Measurements from ENCODE around the gene KCND3.

Gene KCND3

DNA sequence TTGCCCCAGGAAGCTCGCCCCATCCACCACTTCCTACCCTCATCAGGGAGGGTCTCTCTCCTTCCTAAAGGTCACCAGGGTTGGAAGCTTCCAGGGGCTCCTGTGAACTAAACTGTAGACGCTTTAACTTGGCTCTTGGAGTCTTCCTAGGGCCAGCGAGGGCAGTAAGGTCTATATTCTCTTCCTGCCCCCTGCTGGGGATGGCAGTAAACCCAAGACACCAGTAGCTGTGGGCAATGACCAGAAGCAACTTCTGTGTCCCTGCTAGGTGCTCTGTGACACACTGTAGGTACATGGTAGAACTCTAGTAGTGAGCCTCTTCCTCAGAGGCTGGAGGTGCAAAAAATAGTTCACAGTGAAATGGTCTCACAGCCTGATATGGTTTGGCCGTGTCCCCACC, 30.0 kb downstream of the KCND3 start:
- ATAC-seq, result no peak

DNA sequence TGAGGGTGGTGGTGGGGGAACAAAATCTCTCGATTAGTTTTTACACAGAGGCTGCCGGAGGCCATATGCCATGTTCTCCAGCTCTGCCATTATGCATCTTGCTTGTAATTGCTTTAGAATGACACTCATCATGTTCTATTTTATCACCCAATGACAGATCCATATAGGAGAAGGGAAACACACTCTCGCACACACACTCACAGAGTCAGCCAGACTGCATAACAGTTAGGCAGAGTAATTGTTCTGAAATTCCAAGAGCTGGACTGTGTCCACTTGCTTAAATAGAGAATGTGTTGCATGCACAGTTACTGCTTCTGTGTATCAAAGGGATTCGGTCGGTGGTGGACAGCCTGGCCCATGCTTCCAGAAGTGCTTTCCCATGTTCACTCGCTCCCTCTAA, 30.6 kb downstream of the KCND3 start:
- ATAC-seq (no peak), DNase-seq (no peak)

More for the DNA sequence above, 30.0 kb downstream of the KCND3 start:
- no peak for DNase-seq

DNA sequence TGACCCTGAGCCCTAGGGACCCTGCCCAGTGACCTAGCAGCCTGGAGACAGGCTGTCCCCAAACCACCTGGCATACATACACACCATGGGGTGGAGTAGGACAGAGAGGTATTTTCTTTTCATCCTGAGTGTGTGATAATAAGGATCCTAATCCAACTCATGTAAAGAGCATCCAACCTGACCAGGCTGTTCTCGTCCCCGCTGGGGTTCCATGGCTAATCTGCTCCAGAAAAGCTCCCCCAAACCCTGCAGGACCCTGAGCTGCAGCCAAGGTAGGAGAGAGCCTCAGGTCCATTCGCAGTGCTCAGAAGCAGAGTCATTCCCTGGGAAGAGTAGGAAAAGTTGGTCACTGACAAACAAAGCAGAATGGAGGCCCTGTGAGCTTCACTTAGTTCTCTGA, 31.4 kb downstream of the KCND3 start:
- DNase-seq, result no peak
- no peak for ATAC-seq

DNA sequence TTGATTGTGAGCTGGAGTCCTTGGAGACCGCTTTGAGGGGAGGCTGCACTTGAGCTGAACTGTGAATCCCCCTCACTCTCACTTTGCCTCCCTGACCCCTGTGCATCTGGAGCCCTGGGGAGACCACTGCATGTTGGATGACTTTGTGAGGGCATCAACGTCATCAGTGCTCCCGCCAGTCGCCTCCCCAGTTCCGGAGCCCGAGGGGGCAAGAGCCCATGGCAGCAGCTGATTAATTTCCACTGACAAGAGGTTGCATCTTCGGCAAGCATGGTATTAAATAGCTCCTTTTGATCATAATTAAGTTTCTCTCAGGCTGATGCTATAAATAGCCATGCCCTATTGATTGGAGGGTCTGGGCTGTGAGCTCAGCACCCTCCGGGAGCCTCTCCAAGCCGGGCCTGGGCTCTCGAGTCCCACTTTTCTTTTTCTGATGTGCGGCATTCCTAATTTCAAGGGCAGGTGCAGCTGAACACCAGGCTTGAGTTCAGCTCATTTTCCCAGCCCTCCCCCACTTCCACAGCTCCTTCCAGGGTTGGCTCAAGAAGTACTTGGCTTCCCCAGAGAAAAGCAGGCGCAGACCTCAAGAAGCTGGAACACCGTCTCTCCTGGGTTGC, 33.2 kb downstream of the KCND3 start:
- no peak for ATAC-seq
- DNase-seq, result no peak

DNA sequence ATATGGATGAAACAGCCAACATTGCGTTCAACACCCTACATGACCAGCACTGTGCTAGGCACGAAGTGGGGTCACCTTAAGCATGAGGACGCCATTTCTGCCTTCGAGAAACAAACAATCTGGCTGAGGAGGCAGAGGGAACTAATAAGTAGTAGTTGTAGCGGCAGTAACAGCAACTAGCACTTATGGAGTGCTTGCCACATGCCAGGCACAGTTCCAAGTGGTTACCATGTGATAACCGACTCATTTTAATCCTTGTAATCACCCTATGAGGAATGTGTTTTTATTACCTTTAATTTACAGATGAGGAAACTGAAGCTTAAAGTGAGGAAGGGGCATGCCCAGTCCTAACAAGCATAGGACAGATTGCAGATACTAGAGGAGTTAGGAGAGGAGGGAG, 33.7 kb downstream of the KCND3 start:
- DNase-seq (no peak), ATAC-seq (no peak)

DNA sequence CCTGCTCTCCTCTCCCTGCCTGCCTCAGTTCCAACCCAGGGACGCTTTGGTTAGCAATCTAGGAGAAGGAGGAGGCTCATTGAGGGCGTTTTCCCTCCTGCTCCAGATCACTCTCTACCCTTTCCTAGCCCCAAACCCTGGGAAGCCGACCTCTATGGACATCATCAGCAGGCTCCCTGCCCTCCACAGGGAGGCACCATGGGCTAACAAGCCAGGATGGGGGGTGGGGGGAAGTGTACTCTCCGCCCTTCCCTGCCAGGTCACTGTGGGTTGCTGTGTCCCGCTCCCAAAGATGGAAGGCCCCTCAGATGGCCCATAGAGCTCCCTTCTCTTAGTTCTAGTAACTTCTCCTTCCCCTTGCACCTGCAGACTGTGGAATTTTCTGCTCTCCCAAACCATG, 35.7 kb downstream of the KCND3 start:
- ATAC-seq, result no peak
- no peak for DNase-seq

DNA sequence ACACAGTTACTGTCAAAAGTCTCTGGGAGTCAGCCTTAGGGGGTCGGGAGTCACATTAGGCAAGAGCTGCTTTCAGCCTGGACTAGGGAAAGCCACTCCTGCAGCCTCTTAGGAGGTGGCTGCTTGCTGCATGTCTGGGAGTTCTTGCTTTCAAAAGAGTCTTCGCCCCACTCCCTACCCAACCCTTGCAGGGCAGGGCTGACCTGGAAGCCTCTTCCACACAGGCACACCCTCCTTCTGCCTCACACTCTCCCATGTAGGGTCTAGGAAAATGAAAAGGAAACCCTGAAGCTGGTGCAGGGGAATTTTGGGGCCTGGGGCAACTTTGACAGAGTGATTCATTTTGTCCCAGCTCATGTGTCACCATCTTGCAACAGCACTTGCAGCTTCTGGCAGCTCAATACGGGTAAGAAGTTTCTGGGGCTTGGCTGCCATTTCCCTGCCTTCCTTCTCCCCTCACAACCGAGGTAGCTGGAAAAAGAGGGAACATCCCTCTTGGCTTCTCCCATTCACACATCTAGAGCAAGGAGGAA, 37.3 kb downstream of the KCND3 start:
- ATAC-seq, result no peak
- DNase-seq, result no peak

DNA sequence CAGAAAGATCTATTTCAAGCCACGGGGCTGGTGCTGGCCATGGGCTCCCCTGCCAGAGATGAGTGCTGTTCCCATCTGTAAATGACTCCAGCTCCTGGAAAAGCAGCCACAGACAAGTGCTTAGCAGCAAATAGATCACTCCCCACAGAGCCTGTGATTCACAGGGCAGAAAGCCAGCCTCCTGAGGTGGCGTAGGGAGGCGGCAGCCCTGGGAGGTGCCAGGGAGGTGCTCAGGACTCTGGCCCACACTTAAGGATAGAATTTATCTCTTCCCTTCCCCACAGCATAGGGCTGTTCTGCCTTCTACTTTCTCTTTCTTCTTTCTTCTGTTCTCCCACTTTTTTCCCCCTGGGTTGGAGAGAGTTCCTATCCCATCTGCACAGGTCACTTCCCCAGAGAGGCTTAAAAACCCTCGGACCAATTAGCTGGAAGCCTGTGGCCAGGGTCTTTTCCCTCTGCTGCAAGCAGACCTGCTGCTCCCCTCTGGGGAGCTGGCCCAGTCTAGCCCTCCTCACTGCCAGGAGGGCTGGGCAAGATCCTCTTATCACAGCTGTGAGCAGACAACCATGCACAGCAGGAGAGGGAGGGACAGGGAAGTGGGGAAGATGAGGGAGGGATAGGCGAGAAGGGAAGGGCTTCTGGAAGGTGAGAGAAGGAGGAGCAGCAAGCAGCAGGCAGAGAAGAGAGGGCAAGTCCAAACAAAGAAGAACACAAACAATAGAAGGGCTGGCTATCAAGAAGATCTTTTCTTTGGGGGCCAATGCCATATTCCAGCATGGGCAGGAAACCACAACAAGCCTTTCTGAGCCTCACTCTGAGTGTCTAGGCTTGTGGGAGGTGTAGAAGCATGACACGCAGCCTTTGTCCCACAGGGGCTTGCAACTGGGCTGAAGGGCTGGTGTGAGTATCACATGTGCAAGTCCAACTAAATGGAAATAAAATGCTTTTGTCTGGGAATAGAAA, 41.0 kb downstream of the KCND3 start:
- no peak for ATAC-seq
- no peak for DNase-seq

DNA sequence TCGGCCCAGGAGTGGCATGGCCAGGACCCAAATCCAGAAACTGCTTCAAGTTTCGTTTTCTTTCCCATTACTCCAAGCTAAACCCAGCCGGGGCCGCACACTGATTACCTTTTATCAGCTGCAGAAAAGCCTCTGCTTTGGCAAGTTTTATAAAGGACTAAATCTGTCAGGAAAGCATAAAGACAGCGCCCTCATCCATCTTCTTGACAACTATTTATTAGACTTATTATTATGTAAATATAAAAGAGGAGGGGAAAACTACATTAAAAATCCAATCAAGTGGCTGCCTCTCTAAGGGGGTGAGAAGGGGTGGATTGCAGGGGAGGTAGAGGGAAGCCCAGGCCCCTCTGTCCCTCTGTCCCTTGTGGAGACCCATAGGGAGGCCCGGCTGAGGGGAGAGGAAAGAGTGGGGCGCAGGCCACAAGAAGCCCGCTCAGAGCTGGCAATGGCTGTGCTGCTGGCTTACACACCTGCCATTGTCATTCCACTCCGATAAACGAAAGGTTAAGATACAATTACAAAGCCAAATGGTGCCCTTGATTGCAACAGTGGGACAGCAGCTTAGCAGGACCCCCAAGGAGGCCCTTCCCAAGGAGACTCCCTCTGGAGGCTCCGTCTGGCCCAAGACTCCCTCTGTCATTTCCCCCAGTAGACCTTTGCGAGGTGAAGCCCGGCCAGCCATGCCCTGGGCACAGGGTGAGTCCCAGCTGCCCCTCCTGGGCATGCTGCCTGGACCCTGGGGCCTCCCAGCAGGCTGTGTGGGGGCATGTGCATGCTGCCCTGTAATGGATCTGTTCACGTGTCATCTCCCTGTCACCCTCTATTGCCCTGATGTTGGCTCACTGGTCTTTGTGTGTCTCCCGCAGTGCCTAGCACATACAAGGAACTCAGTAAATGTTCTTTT, 45.4 kb downstream of the KCND3 start:
- no peak for ATAC-seq

DNA sequence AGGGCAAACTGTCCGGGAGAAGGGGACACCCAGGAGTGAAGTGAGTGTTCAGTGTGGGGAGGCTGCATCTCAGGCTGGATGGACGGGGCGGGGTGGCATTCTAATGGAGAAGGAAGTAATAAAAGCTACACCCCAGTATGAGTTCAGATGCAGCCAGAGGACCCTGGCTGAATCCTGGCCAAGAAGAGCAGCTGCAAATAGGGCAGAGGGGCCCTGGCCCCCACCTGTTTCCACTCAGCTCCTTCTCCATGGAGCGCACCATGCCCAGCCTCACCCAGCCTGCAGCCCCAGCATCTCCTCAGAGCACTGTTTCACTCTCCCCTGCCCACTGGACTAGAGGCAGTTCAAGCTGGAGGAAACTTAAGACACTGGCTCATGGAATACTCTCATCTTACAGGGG, 46.4 kb downstream of the KCND3 start:
- DNase-seq (no peak), ATAC-seq (no peak)

More for the DNA sequence above, 45.4 kb downstream of the KCND3 start:
- no peak for DNase-seq

DNA sequence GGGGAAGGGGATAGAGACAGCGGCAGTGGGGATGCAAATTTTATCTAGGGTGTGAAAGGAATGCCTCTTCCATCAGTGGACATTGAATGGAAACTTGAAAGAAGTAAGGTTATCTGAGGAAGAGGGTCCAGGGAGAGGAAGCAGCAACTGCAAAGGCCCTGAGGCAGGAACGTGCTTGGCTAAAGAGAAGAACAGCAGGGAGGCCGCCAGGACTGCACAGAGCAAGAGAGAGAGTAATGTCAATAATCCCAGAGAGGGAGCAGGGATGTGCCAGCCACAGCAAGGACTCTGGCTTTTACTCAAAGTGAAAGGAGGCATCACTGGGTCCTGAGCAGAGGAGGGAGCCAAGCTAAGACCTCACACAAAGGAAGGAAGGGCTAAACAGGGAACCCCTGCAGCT, 50.9 kb downstream of the KCND3 start:
- no peak for DNase-seq
- no peak for ATAC-seq

DNA sequence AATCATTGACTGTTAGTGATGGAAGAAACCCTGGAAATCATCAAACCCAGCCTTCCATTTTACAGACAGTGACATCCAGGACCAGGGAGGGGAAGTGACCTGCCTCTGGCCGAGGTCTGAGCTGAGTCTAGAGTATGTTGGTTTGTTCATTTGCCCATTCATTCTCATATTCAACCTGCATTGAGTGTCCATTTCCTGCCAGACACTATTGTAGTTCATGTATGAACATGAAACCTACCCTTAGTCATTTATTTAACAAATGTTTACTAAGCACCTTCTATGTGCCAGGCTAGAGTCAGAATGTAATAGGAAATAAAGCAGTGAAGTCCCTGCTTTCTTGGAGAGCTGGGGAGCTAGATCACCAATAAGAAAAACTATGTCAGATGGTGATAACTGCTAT, 51.3 kb downstream of the KCND3 start:
- DNase-seq (no peak), ATAC-seq (no peak)

DNA sequence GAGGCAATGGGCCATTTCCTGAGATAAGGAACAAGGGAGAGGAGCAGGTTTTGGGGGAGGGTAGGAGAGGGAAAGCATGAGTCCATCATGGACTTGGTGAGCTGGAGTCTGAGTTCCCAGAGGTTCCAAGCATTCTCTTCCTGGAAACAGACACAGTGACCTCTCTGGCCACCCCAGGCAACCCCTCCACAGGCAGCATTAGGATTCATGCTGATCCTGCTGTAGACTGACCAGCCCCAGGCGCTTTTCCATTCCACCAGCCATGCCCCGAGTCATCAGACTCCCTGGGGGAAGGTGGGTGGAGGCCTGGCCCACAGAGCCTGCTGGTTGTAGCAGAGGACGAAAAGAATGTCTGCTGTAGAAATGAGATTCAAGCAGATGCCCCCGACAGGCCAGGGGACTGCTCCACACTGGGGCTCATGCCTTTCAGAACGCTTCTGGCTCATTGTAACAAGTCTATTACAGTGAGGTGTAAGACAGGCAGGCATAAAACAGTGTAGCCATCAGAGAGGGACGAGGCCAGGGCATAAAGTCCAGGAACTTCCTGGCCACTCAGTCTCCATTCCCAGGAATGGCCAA, 52.2 kb downstream of the KCND3 start:
- ATAC-seq (no peak), DNase-seq (no peak)

DNA sequence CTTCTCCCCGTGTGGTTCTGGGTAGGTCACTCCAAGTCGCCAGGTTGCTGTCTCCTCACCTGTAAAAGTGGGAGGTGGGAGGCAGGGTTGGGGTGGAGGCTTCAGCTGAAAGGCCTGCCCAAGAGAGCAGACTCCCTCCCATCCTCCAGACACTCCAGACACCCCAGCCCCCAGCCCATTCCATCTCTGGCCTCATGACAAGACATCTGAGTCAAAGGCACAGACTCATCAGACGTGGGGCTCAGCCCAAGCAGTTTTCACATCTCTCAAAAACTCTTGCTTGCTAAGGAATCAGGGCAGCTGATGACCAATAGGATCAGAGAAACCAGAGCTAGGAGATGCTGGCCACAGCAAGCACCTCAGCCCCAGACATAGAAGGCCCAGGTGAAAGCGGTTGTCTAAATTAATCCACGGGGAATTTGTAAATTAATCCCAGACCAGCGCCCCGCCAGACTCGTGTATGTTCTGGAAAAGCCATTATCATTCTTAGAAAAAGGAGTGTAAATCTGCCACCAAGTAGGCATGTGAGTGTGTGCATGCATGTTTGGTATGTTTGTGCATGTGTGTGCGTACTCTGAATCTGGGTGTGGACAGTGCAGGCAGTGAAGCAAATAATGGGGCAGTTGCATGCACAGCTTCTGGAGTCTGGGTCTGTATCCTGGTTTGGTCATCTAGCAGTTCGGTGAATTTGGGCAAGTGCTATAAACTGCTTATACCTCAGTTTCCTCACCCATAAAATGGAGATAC, 55.2 kb downstream of the KCND3 start:
- ATAC-seq (no peak), DNase-seq (no peak)

DNA sequence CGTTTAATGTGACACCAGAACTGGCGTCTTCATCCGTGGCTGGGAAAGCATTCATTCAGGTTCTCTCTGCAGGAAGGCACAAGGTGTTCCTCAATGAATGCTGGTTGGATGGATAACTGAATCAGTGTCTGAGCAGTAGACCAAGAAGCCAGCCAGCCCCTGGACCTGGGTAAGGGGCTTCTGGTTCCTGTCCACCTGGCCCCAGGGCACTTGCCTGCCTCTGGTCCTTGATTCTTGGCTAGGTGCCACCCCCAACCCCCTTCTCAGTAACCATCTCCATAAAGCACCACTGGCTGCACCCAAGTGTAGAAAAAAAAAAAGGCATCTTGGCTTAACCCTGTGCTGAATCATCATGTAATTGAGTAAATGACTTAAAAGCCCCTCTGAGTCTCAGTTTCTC, 59.1 kb downstream of the KCND3 start:
- ATAC-seq, result no peak

DNA sequence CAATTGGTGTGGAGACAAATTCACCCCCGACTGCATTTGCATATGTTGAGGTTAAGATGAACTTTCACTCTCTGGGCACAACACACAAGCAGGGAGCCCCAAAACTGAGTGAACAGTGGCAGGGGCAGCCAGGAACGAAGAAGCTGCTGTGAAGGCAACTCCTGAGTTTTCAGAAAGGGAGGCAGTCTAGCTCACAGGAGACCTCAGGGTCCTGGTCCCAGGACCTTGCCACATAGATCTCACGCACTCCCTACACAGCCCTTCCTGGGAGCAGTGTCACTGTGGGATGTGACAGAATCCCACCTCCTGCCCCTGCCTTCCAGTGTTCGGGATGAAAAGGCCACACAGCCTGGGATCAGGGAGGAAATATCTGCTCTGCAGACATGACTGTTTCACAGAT, 60.9 kb downstream of the KCND3 start:
- no peak for DNase-seq
- ATAC-seq, result no peak

More for the DNA sequence above, 59.1 kb downstream of the KCND3 start:
- DNase-seq, result no peak

DNA sequence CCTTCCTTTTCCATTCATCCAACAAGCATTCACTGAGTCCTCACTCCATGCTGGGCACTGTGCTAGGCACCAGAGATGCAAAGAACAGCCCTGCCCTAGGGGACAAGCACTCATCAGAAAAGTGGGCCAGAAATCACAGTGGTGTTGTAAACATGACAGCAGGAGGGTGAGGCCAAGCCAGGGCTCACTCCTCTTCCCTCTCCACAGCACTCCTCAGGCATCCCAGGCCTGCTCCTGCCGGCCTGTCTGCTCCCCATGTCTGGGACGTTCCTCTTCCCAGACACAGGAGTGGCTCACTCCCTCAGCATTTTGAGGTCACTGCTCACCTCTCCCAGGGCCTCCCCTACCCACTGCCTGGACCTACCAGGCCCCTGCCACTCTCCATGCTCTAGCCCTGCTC, 61.8 kb downstream of the KCND3 start:
- DNase-seq (no peak), ATAC-seq (no peak)

DNA sequence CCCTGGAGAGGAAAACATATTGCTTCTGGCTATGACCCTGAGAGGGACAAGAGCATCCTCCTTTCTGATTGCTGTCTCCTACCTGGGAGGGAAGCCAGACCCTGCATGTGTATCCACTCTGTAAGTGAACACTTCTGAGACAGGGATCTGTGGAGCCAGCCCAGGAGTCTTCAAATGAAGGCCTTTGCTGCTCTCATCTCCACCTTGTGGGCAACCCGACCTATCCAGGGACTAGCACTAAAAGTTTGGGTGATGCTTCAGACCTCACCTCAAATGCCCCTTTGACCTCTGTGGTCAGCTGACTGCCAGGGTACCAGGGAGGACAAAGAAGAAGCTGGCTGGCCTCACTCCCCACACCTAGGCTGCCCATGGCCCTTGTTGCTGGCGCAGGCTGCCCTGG, 64.7 kb downstream of the KCND3 start:
- DNase-seq (no peak), ATAC-seq (no peak)

DNA sequence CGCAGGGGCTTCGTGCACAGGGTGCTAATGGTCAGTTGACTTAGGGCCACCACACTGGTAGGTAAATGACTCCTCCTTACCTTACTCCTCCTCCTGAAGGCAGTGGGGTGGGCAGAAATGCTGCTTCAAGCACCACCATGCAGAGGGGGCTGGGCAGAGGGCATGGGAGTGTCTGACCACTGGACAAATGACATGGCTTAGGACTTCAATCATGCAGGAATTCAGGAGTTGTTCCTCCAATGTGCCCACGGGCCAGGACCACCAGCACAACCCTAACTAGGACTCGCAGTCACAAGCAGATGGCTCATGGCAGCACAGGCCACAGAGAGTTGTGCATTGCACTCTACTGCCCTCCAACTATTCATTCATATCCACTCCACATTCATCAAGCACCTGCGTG, 65.7 kb downstream of the KCND3 start:
- DNase-seq (no peak), ATAC-seq (no peak)

DNA sequence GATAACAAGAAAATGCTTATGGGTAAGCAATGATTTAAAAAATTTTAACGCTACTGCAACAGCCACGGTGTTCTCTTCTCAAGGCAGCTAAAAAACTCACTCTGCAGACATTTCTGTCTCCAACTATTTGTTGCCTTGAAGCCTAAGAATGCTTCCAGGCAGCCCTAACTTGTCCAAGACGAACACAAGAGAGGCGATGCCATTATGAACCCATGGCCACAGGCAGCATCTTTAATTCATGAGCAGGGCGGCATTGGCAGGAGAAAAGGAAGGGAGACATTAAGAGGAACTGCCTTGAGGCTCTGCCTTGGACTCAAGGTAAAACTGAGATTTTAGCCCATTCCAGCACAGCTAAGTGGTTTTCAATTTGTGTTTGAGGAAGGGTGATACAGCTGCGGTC, 67.5 kb downstream of the KCND3 start:
- no peak for ATAC-seq
- no peak for DNase-seq

All from stimulated activated naive CD8-positive, alpha-beta T cell treated with anti-CD3 and anti-CD28 coated beads, Interleukin-15, Interleukin-2, amounts not matched to agents 100 U/mL and 50 U/mL, for 24 hours (primary cell).